ENCODE data around the gene ERBIN. TPM values are rescaled to one million over a fixed set of nuclear protein-coding genes. Genes with fewer than 3 reads are reported as not detected.

ERBIN gene
- total and polyA plus RNA-seq, 2 of the 13 experiments (the other 11 are each of a cell fraction or from before 2014, with no cell fraction given), result 14.4 to 41.7 TPM

- TF ChIP-seq NR0B2 (CRISPR knock-in tag; IDR thresholded peaks at IDR 0.05) (no peak), PAWR (CRISPR knock-in tag; IDR thresholded peaks at IDR 0.05; ENCODE audit: borderline replicate concordance) (no peak), AKAP8 (CRISPR knock-in tag; IDR thresholded peaks at IDR 0.05) (no peak), CAMTA2 (CRISPR knock-in tag; IDR thresholded peaks at IDR 0.05; ENCODE audit: borderline replicate concordance) (no peak), ZNF431 (CRISPR knock-in tag; IDR thresholded peaks at IDR 0.05; ENCODE audit: borderline replicate concordance, low read depth) (0 out of 2 replicates have a peak, but pooled peaks have one; percentile 38), PTBP1 (IDR thresholded peaks at IDR 0.05; ENCODE audit: low read depth, low read length, poor library complexity, severe bottlenecking) (no peak), FOSL2 (CRISPR knock-in tag; IDR thresholded peaks at IDR 0.05) (peak; percentile 49; the same call in 1 of the 2 replicates), DNMT1 (CRISPR knock-in tag; IDR thresholded peaks at IDR 0.05) (no peak), RERE (CRISPR knock-in tag; IDR thresholded peaks at IDR 0.05; ENCODE audit: low read depth) (no peak), ETV5 (CRISPR knock-in tag; IDR thresholded peaks at IDR 0.05; ENCODE audit: borderline replicate concordance) (peak; percentile 37; the same call in 1 of the 2 replicates), ZSCAN29 (CRISPR knock-in tag; conservative IDR thresholded peaks at IDR 0.05) (no peak), MTF1 (CRISPR knock-in tag; IDR thresholded peaks at IDR 0.05) (no peak), HIVEP1 (CRISPR knock-in tag; IDR thresholded peaks at IDR 0.05) (no peak), FOXC1 (CRISPR knock-in tag; IDR thresholded peaks at IDR 0.05; ENCODE audit: borderline replicate concordance) (peak; percentile 23; the same call in 1 of the 2 replicates), CREB3 (CRISPR knock-in tag; IDR thresholded peaks at IDR 0.05) (no peak), ZNF709 (CRISPR knock-in tag; IDR thresholded peaks at IDR 0.05) (peak; percentile 37; the same call in 1 of the 2 replicates), CSRNP1 (CRISPR knock-in tag; IDR thresholded peaks at IDR 0.05) (0 out of 2 replicates have a peak, but pooled peaks have one; percentile 16), ZNF674 (CRISPR knock-in tag; IDR thresholded peaks at IDR 0.05; ENCODE audit: low read depth) (peak; percentile 81), HCFC1 (IDR thresholded peaks at IDR 0.05; ENCODE audit: low read depth, low read length) (no peak), ZNF446 (CRISPR knock-in tag; IDR thresholded peaks at IDR 0.05) (no peak)
Measured at GRCh38 chr5:65925601-65926275, 637 bp upstream of the ERBIN start (continued).

Measured in HepG2 (cell line).